Right hindlimb (tissue), 1 donor: ENCODE results near the gene ADRM1.

Experiments
- DNase-seq: peaks from one replicate; pipeline ENCODE4 v3.0.0-alpha.2; 2018

ADRM1 gene

DNA sequence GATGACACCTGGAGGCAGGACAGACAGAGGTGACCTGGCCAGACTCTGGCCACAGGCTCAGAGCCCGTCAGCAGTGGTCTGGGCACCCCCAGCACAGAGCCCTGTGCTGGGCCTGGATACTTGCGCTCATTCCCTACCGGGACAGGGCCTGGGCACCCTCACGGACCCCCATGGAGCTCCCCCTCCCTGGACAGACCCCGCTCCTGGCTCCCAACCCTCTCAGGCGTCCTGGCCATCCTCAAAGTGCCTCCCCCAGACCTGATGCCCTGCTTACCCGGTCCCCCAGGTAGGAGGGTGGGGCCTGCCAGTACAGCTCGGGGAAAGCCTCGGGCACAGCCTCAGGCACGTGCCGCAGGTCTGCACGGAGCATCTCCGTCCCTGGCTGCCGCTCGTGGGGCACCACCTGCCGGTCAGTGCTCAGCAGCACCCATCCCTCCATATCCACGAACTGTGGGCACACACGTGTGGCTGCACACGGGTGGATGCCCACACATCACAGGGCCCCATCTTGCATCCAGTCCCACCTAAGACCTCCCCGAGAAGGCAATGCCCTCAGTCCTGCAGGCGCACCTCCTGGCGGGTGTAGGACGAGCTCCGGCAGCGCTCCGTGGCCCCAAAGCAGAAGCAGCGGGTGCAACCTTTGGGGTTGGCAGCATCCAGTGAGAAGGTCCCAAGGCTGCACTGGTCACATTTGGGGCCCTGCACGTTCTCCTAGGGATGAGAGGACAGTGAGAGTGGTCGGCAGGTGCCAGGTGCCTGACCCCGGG is 24.3 kb downstream of the ADRM1 start:
- no peak for DNase-seq

DNA sequence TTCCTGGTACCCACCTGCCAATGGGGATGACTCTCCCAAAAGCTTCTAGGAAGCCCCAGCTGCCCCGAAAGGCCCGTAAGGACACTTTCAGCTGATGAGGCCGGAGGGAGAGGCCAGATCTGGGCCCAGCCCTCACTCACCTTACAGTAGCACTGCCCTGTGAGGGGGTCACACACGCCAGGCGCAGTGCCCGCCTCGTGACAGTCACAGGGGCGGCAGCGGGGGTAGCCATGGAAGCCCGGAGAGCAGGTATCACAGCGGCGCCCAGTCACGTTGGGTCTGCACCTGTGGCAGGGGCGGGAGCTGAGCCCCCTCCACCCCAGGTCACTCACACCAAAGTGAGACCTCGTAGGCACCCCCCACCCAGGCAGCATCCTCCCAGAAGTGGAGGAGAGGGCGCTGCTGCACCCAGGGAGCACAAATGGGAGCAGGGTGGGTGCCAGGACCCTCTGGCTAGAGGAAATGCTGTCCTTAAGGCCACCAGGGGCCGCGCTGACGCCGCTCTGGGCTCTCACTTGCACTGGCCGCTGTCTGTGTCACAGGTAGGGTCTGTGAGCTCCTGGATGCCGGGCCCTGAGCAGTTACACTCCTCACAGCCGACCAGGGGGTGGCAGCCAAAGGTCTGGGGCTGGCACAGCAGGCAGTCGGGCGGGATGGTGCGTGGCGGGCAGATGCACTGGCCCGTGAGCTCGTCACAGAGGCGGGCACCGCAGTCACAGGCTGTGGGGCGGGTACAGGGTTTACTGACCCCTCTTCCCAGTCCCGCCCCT is 25.1 kb downstream of the ADRM1 start:
- no peak for DNase-seq

DNA sequence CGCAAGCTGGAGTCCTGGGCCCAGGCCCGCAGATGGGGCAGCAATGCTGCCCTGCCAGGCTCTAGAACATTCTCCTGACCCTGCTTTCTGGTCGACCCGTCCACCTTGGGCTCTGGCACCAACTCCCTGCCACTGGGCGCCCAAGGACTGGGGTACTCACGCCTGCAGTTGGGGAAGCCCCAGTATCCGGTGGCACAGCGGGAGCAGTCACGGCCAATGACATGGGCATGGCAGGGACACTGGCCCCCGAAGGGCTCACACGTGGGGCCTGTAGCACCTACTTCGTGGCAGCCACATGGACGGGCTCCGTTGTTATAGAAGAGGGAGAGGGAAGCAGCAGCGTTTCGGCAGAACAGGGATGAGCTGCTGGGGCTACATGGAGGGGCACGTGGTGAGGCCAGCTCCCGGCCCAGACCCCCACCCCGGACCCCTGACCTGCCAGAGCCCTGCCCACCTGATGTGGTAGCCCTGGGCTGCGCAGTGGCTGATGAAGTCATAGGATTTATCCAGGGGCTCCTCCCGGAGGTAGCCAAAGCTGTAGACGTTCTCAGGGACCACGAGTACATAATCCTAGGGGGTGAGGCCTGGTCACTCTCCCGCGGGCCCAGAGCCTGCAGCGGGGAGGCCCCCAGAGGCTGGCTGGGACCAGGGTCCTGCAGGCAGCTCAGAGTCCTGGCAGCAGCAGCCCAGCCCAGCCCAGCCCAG is 26.0 kb downstream of the ADRM1 start:
- no peak for DNase-seq

DNA sequence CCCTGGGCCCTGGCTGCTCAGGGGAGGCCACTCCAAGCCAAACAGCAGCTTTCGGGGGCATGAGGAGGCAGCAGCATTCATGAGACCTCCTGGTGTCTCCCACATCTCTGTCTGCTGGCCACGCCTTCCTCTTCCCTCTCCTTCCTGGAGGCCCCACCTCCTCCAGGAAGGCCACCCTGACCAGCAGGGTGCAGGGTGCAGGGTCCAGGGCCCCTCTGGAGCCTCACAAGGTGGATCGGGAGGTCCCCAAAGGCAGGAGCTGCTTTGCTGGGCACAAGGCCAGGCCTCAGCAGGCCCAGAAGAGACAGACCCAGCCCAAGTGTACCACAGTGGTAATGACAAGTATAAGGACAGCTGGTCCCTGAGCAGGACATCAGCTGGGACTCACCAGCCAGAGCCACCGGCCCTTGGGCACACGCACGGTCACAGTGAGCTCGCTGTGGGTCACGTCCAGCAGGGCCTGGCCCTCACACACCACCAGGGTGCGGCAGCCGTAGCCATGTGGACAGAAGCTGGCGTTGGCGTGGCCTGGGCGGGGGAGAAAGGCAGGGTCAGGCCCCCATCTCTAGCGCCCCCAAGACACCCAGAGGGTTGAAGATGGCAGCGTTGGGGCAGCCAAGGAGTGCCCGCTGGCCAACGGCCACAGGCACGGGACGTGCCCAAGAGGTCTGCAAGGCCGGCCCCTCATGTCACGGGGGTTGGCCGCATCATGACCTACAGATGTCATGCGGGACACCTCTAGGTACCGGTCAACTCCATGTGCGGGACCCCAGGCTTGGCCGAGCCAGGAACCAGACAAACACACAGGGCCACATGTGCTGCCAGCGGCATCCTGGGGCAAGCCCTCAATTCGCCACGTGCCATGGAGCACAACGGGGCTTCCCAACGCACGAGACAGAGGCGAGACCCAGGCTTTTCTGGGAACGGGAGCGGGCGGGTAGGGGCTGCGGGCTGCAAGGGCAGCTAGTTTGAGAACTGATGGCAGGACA is 26.9 kb downstream of the ADRM1 start:
- no peak for DNase-seq

DNA sequence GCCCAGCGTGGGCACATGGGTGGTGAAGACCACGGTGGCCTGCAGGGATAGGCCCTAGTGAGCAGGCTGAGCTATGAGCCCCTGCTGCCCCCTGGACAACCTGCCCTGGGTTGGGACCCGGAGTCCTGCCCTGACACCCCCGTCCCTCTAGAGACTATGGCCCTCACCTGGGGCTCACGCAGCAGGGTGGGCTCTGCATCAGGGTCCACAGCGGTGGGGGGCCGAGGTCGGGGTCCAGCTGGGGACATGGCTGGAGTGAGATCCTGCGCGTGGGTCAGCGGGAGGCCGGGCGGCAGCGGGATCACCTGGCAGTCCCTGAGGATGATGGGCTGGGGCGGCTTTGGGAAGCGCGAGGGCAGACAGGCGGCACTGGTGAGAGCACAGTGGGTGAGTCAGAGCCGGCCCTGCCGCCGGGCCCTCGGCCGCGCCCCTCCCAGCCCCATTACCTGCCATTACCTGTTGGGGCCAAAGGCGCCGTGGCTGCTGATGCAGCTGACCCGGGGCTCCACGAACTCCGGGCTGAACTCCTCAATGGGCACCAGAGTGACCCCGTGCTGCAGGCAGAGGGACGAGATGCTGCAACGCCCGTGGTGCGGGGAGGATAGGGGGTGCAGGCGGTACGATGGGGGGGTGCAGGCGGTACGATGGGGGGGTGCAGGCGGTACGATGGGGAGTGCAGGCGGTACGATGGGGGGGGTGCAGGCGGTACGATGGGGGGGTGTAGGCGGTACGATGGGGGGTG is 27.9 kb downstream of the ADRM1 start:
- no peak for DNase-seq

- no peak for DNase-seq
Observed at GRCh38 chr20:62331347-62331746, 28.6 kb downstream of the ADRM1 start.

DNA sequence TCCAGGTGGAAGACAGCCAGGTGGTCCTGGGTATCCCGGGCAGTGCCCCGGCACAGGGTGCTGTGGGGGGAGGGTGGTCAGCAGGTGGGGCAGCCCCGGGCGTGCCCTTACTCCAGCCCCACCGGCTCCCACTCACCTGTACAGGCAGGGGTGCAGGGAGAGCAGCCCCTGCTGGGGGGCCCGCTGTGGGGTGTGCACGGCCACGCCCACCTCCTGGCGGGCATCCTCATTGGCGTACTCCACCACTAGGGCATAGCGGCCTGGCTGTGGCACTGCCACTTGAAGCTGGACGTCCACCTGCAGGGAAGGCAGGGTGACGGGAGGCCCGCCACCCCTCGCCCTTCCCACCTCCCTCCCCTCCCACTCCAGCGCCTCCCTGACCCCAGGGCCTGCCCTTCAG is 29.6 kb downstream of the ADRM1 start:
- no peak for DNase-seq

DNA sequence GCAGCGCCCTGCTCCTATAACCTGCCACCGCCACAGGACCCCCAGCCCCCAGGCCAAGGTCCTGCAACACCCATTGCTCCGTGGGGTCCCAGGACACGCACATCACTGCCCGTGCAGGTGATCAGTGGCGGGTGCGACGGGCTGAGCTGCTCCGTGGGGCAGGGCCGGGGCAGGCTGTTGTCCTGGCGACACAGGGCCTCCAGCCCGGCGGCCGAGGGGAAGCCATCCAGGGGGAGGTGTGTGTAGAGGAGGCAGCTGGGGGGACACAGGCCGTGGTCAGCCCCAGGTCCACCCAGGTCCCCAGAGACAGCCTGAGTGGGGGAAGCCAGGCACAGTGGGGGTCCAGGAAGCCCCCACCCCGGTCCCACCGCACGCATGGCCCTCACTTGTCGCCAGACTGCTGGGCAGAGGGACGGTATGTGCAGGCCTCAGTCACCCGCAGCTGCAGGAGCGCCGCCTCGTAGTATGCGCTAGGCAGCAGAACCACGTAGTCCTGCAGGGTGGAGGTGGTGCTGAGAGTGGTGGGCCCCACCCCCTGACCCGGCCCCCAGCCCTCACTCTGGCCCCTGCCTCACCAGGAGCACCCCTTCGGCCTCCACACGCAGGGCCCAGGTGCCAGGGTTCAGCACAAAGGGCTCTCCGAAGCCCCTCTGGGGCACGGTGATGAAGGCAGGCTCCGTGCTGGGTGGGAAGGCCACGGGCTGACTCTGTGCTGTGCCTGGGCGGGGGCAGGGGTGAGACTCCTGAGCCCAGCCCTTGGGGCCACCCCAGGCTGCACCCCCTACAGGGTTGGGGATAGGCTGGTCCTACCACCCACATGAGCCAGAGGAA is 30.4 kb downstream of the ADRM1 start:
- no peak for DNase-seq

GRCh38 chr20:62333820-62334595 is 31.2 kb downstream of the ADRM1 start:
- DNase-seq, result no peak

DNA sequence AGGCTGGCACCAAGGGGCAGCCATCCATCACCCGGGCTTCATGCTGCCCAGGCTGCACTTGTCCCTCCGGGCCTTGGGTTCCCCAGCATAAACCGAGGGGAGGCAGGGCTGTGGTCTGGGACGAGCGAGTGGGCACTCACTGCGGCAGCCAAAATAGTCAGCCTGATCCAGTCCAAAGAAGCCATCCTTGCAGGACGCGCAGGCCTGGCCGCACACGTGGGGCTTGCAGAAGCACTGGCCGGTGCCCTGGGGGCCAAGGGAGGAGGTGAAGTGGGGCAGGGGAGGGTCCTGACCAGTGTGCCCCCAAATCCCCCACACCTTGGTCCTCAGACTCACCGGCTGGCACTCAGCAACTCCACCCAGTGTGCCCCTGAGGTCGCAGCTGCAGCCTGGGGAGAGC is 32.1 kb downstream of the ADRM1 start:
- no peak for DNase-seq

GRCh38 chr20:62335532-62335931 is 32.7 kb downstream of the ADRM1 start:
- DNase-seq, result no peak

DNA sequence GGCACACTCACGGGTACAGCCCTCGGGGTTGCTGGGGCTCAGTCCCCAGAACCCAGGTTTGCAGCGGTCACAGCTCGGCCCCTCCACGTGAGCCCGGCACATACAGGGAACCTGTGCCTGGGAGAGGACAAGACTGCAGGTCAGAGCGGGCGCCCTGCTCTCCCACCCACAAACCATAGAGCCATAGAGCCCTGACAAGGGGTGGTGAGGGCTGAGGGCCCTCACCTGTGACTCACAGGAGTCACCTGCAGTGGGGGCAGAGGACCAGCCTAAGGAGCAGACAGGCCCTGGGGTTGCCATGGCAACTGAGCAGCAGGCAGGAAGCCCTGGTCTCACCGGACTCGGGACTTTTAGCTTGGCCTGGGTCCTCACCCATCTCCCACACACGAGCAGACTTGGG is 33.5 kb downstream of the ADRM1 start:
- no peak for DNase-seq

- DNase-seq, result no peak
Observed at GRCh38 chr20:62336775-62337557, 34.2 kb downstream of the ADRM1 start.

DNA sequence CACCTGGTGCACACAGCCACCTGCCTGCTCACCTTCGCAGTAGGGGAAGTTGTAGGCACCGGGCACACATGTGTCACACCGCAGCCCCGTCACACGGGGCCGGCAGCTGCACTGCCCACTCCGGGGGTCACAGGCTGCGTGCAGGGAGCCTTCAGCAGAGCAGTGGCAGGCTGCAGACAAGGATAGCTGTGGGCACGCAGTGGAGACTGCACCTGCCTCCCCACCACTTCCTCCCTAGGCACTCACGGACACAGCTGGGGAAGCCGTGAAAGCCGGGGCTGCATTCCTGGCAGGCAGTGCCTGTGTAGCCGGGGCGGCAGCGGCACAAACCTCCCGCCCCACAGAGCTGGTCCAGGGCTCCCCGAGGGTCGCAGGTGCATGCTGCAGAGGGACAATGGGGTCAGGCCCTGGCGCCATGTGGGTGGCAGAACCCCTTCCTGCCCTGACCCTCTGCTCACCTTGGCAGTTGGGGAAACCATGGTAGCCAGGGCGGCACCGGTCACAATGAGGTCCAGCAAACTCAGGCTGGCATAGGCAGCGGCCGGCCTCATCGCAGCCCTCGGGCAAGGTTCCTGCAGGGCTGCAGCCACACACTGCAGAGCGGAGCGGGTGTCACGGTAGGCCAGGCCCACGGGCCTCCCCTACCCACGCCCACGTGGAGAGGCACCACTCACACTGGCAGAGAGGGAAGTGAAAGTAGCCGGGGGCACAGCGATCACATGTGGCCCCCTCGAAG is 34.9 kb downstream of the ADRM1 start:
- DNase-seq, result no peak

- DNase-seq, result no peak
Observed at GRCh38 chr20:62338294-62338620, 35.5 kb downstream of the ADRM1 start.

GRCh38 chr20:62339647-62340062 is 36.9 kb downstream of the ADRM1 start:
- DNase-seq, result no peak

DNA sequence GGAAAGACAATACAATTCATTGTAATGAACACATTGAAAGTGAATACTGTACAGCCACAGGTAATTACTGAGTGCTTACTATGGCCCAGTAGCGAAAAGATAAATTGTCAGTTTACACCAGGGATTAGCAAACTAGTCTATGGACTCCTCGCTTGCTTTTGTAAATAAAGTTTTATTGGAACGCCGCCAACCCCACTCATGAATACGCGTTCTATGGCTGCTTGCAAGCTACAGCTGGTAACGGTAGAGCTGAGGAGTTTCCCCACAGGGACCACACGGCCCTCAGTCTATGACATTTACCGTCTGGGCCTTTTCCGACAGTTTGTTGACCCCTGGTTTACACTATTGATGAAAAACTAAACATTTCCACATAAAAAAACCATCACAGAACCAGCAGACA is 40.1 kb downstream of the ADRM1 start:
- DNase-seq, result no peak

DNA sequence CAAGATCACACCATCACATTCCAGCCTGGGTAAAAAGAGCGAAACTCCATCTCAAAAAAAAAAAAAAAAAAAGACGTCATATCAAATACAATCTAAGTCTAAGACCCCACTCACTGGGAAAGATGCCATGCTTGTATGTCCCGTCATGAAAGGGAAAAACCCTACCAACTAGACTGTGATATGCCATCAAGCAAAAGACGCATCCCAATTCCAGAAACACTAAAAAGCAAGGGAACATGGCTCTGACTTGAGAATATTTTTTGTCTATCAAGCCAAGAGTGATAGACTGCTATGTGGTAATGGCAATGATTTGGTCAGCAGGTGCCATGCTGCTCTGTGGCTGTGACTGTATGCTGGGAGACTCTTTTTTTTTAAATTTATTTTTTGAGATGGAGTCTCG is 41.3 kb downstream of the ADRM1 start:
- DNase-seq, result no peak

GRCh38 chr20:62344782-62345181 is 42.0 kb downstream of the ADRM1 start:
- no peak for DNase-seq
